HUES6 (cell line): ENCODE data around the gene ZNF227.
A peak's percentile ranks its signal among the peaks of the same experiment; 100 is the strongest.
"Not testable (repeated sequence)": the region's sequence is repeated elsewhere in the genome, so short reads cannot be mapped to it uniquely, and the experiment has no call there.

Source experiments
- H3K27ac ChIP-seq: 2 replicates; pipeline ENCODE4 v1.7.0; 2013; ENCODE audit warnings: low read depth, mild to moderate bottlenecking, low read length, inconsistent platforms
- H3K27me3 ChIP-seq: 2 replicates; pipeline ENCODE4 v1.6.1; 2013; ENCODE audit warnings: low read length; ENCODE audit not compliant: control insufficient read depth, insufficient read depth
- H3K36me3 ChIP-seq: 2 replicates; pipeline ENCODE4 v1.6.1; 2013; ENCODE audit warnings: low read length; ENCODE audit not compliant: control insufficient read depth, insufficient read depth
- H3K4me1 ChIP-seq: 2 replicates; pipeline ENCODE4 v1.6.1; 2013; ENCODE audit warnings: low read length; ENCODE audit not compliant: control insufficient read depth, insufficient read depth
- H3K4me3 ChIP-seq: 2 replicates; pipeline ENCODE4 v1.5.1; 2013; ENCODE audit warnings: low read depth, low read length
- H3K9ac ChIP-seq: one replicate; pipeline ENCODE4 v1.6.1; 2013; ENCODE audit warnings: mild to moderate bottlenecking, low read length
- H3K9me3 ChIP-seq: 2 replicates; pipeline ENCODE4 v1.6.1; 2013; ENCODE audit warnings: low read depth, low read length; ENCODE audit not compliant: control insufficient read depth, insufficient read depth

Gene ZNF227

GRCh38 chr19:44236384-44236783, 24.1 kb downstream of the ZNF227 start:
- peaks cover 57% of the 10 kb centered on the region for H3K36me3 ChIP-seq
- H3K4me1 ChIP-seq, result no peaks in the 10 kb centered on the region
- H3K4me3 ChIP-seq, result no peak overlapping the region
- H3K27me3 ChIP-seq, result no peaks in the 10 kb centered on the region
- peaks cover 14% of the 10 kb centered on the region for H3K9me3 ChIP-seq
- no peak overlapping the region for H3K27ac ChIP-seq
- no peak overlapping the region for H3K9ac ChIP-seq

GRCh38 chr19:44252332-44252731, 40.0 kb downstream of the ZNF227 start:
- peaks cover 62% of the 10 kb centered on the region for H3K9me3 ChIP-seq
- not testable (repeated sequence) for H3K4me1 ChIP-seq, H3K9ac ChIP-seq, H3K27me3 ChIP-seq, H3K4me3 ChIP-seq, H3K27ac ChIP-seq, H3K36me3 ChIP-seq

GRCh38 chr19:44253392-44253791, 41.1 kb downstream of the ZNF227 start:
- not testable (repeated sequence) for H3K27me3 ChIP-seq, H3K9ac ChIP-seq, H3K4me1 ChIP-seq, H3K4me3 ChIP-seq, H3K36me3 ChIP-seq, H3K27ac ChIP-seq
- peaks cover 52% of the 10 kb centered on the region for H3K9me3 ChIP-seq

- Histone ChIP-seq H3K9me3 (peaks cover 44% of the 10 kb centered on the region), H3K4me3 (no peak overlapping the region), H3K27me3 (no peaks in the 10 kb centered on the region), H3K4me1 (no peaks in the 10 kb centered on the region), H3K27ac (no peak overlapping the region), H3K36me3 (no peaks in the 10 kb centered on the region), H3K9ac (no peak overlapping the region)
Observed at GRCh38 chr19:44254496-44254895, 42.2 kb downstream of the ZNF227 start.

- H3K9me3 ChIP-seq, result peaks cover 40% of the 10 kb centered on the region
- no peaks in the 10 kb centered on the region for H3K36me3 ChIP-seq
- no peak overlapping the region for H3K27ac ChIP-seq
- H3K4me1 ChIP-seq, result peaks cover 6% of the 10 kb centered on the region; the same call in 1 of the 2 replicates
- no peak overlapping the region for H3K4me3 ChIP-seq
- no peak overlapping the region for H3K9ac ChIP-seq
- no peaks in the 10 kb centered on the region for H3K27me3 ChIP-seq
Observed at GRCh38 chr19:44255705-44256411, 43.5 kb downstream of the ZNF227 start.

GRCh38 chr19:44258136-44258535, 45.8 kb downstream of the ZNF227 start:
- Histone ChIP-seq H3K27ac (no peak overlapping the region), H3K27me3 (no peaks in the 10 kb centered on the region), H3K36me3 (no peaks in the 10 kb centered on the region), H3K9me3 (peaks cover 28% of the 10 kb centered on the region), H3K9ac (no peak overlapping the region), H3K4me3 (no peak overlapping the region), H3K4me1 (peaks cover 6% of the 10 kb centered on the region; the same call in 1 of the 2 replicates)

- Histone ChIP-seq H3K4me1 (peaks cover 6% of the 10 kb centered on the region; the same call in 1 of the 2 replicates), H3K9ac (no peak overlapping the region), H3K27ac (no peak overlapping the region), H3K27me3 (no peaks in the 10 kb centered on the region), H3K9me3 (peaks cover 21% of the 10 kb centered on the region), H3K4me3 (0 out of 2 replicates have a peak overlapping the region, but pooled peaks have one; percentile 61), H3K36me3 (no peaks in the 10 kb centered on the region)
Observed at GRCh38 chr19:44258835-44259413, 46.6 kb downstream of the ZNF227 start.

- Histone ChIP-seq H3K9me3 (peaks cover 7% of the 10 kb centered on the region; the same call in 1 of the 2 replicates), H3K36me3 (no peaks in the 10 kb centered on the region), H3K27ac (no peak overlapping the region), H3K4me1 (peaks cover 6% of the 10 kb centered on the region; the same call in 1 of the 2 replicates), H3K9ac (peak overlapping the region; percentile 54), H3K27me3 (no peaks in the 10 kb centered on the region), H3K4me3 (peak overlapping the region; percentile 61)
Observed at GRCh38 chr19:44260343-44260681, 48.0 kb downstream of the ZNF227 start.

GRCh38 chr19:44260695-44261446, 48.5 kb downstream of the ZNF227 start:
- Histone ChIP-seq H3K9ac (no peak overlapping the region), H3K4me3 (peak overlapping the region; percentile 61), H3K27ac (no peak overlapping the region), H3K36me3 (no peaks in the 10 kb centered on the region; the same call in 1 of the 2 replicates), H3K4me1 (peaks cover 6% of the 10 kb centered on the region; the same call in 1 of the 2 replicates), H3K27me3 (no peaks in the 10 kb centered on the region), H3K9me3 (peaks cover 2% of the 10 kb centered on the region; the same call in 1 of the 2 replicates)

GRCh38 chr19:44277331-44277730, 65.0 kb downstream of the ZNF227 start:
- Histone ChIP-seq H3K36me3 (peaks cover 14% of the 10 kb centered on the region), H3K4me3 (no peak overlapping the region), H3K4me1 (no peaks in the 10 kb centered on the region), H3K27ac (no peak overlapping the region), H3K27me3 (no peaks in the 10 kb centered on the region), H3K9ac (no peak overlapping the region), H3K9me3 (peaks cover 20% of the 10 kb centered on the region; the same call in 1 of the 2 replicates)

- H3K4me1 ChIP-seq, result no peaks in the 10 kb centered on the region
- no peaks in the 10 kb centered on the region for H3K27me3 ChIP-seq
- H3K4me3 ChIP-seq, result no peak overlapping the region
- peaks cover 19% of the 10 kb centered on the region; the same call in 1 of the 2 replicates for H3K9me3 ChIP-seq
- no peak overlapping the region for H3K9ac ChIP-seq
- H3K36me3 ChIP-seq, result peaks cover 13% of the 10 kb centered on the region
- H3K27ac ChIP-seq, result no peak overlapping the region
Observed at GRCh38 chr19:44278181-44278690, 65.9 kb downstream of the ZNF227 start.
